ENCODE measurements around the gene TMOD3. TPM values are rescaled to one million over a fixed set of nuclear protein-coding genes. Genes with fewer than 3 reads are reported as not detected.
A peak's percentile ranks its signal among the peaks of the same experiment; 100 is the strongest.

TMOD3 gene
- total RNA-seq, 1 experiment from 2014 or later = 54.4 TPM

- Mint-ChIP-seq H3K4me1 (ENCODE audit: low read depth, unreplicated experiment) (no peaks in the 10 kb centered on the region), H3K27ac (ENCODE audit: unreplicated experiment) (no peak overlapping the region), H3K27me3 (ENCODE audit: insufficient read depth, unreplicated experiment) (peaks cover 16% of the 10 kb centered on the region), H3K4me3 (ENCODE audit: unreplicated experiment) (no peak overlapping the region), H3K9me3 (ENCODE audit: unreplicated experiment) (no peaks in the 10 kb centered on the region), H3K36me3 (ENCODE audit: insufficient read depth, unreplicated experiment) (no peaks in the 10 kb centered on the region)
- H3K4me3 ChIP-seq (ENCODE audit: low read depth, low read length) = no peak overlapping the region
- H3K36me3 ChIP-seq (ENCODE audit: control insufficient read depth, insufficient read depth, low read length) = no peaks in the 10 kb centered on the region
- ChIA-PET POLR2A (no interaction called here), CTCF (no interaction called here)
- no TSS peak for BruUV-seq (replicated peaks)
- no peaks in the 10 kb centered on the region for H3K27me3 ChIP-seq (replicated peaks; ENCODE audit: control insufficient read depth, insufficient read depth, low read length)
- TF ChIP-seq CTCF (IDR thresholded peaks at IDR 0.05; ENCODE audit: insufficient read depth in 1 of 2, low read depth in 1 of 2, low read length in 1 of 2, severe bottlenecking in 1 of 2, unreplicated experiment in 1 of 2) = no peak
- DNase-seq = no peak
- no peaks in the 10 kb centered on the region for H3K4me1 ChIP-seq
- H3K9me3 ChIP-seq = no peaks in the 10 kb centered on the region
- intact Hi-C loops (cut with micrococcal nuclease; ENCODE audit: unreplicated experiment) = no loop called here
These were observed 35.7 kb upstream of the TMOD3 start for GRCh38 chr15:51793521-51794305.

GRCh38 chr15:51796847-51797401 lies 32.5 kb upstream of the TMOD3 start:
- no peaks in the 10 kb centered on the region for H3K4me1 Mint-ChIP-seq (ENCODE audit: low read depth, unreplicated experiment)
- H3K4me3 Mint-ChIP-seq (ENCODE audit: unreplicated experiment) = peak overlapping the region; percentile 48
- Histone ChIP-seq H3K36me3 (ENCODE audit: control insufficient read depth, insufficient read depth, low read length) (no peaks in the 10 kb centered on the region), H3K9me3 (no peaks in the 10 kb centered on the region), H3K27me3 (replicated peaks; ENCODE audit: control insufficient read depth, insufficient read depth, low read length) (no peaks in the 10 kb centered on the region), H3K4me3 (ENCODE audit: low read depth, low read length) (no peak overlapping the region), H3K4me1 (peaks cover 4% of the 10 kb centered on the region; the same call in 1 of the 2 replicates)
- H3K27me3 Mint-ChIP-seq (ENCODE audit: insufficient read depth, unreplicated experiment) = peaks cover 6% of the 10 kb centered on the region
- no peak for TF ChIP-seq CTCF (IDR thresholded peaks at IDR 0.05; ENCODE audit: insufficient read depth in 1 of 2, low read depth in 1 of 2, low read length in 1 of 2, severe bottlenecking in 1 of 2, unreplicated experiment in 1 of 2)
- DNase-seq = no peak
- intact Hi-C loops (cut with micrococcal nuclease; ENCODE audit: unreplicated experiment) = no loop called here
- H3K36me3 Mint-ChIP-seq (ENCODE audit: insufficient read depth, unreplicated experiment) = no peaks in the 10 kb centered on the region
- no peak overlapping the region for H3K27ac Mint-ChIP-seq (ENCODE audit: unreplicated experiment)
- CTCF ChIA-PET = no interaction called here
- no peaks in the 10 kb centered on the region for H3K9me3 Mint-ChIP-seq (ENCODE audit: unreplicated experiment)
- no TSS peak for BruUV-seq (replicated peaks)
- POLR2A ChIA-PET = no interaction called here

- Histone ChIP-seq H3K9me3 (no peaks in the 10 kb centered on the region), H3K36me3 (ENCODE audit: control insufficient read depth, insufficient read depth, low read length) (no peaks in the 10 kb centered on the region), H3K27me3 (replicated peaks; ENCODE audit: control insufficient read depth, insufficient read depth, low read length) (no peaks in the 10 kb centered on the region), H3K4me3 (ENCODE audit: low read depth, low read length) (no peak overlapping the region), H3K4me1 (peaks cover 4% of the 10 kb centered on the region; the same call in 1 of the 2 replicates)
- DNase-seq = no peak
- peaks cover 6% of the 10 kb centered on the region for H3K27me3 Mint-ChIP-seq (ENCODE audit: insufficient read depth, unreplicated experiment)
- H3K4me3 Mint-ChIP-seq (ENCODE audit: unreplicated experiment) = no peak overlapping the region
- CTCF ChIA-PET = no interaction called here
- BruUV-seq (replicated peaks) = no TSS peak
- H3K4me1 Mint-ChIP-seq (ENCODE audit: low read depth, unreplicated experiment) = no peaks in the 10 kb centered on the region
- POLR2A ChIA-PET = no interaction called here
- H3K36me3 Mint-ChIP-seq (ENCODE audit: insufficient read depth, unreplicated experiment) = no peaks in the 10 kb centered on the region
- no peak for TF ChIP-seq CTCF (IDR thresholded peaks at IDR 0.05; ENCODE audit: insufficient read depth in 1 of 2, low read depth in 1 of 2, low read length in 1 of 2, severe bottlenecking in 1 of 2, unreplicated experiment in 1 of 2)
- no peaks in the 10 kb centered on the region for H3K9me3 Mint-ChIP-seq (ENCODE audit: unreplicated experiment)
- H3K27ac Mint-ChIP-seq (ENCODE audit: unreplicated experiment) = no peak overlapping the region
- intact Hi-C loops (cut with micrococcal nuclease; ENCODE audit: unreplicated experiment) = no loop called here
These were observed 31.2 kb upstream of the TMOD3 start for GRCh38 chr15:51798281-51798680.

Measured in Caco-2 (cell line).